Natural killer cell (primary cell): ENCODE results near the gene HDAC8. TPM values are rescaled to one million over a fixed set of nuclear protein-coding genes. Genes with fewer than 3 reads are reported as not detected.

Experiments used
- ATAC-seq, 3 donors: fragments of 150-1000 bp in 2 of 3; fragments of 200-7000 bp in 1 of 3; cut with Tn5 transposase; 1 replicate in 1 of 3; 2 replicates in 2 of 3; pipeline ENCODE4 v1.10.0; 2021; ENCODE audit warnings: mild to moderate bottlenecking in 2 of 3, moderate library complexity in 2 of 3
- DNase-seq, 2 donors: peaks; one replicate each; pipeline versions ENCODE4 v3.0.0 to v3.0.0-alpha.2; 2013 to 2021; ENCODE audit warnings: mixed read lengths in 1 of 2
- H3K27ac ChIP-seq: one replicate; pipeline ENCODE4 v1.5.1; 2013; ENCODE audit warnings: mild to moderate bottlenecking, low read length
- H3K27me3 ChIP-seq: one replicate; pipeline ENCODE4 v1.6.1; 2013; ENCODE audit warnings: low read length; ENCODE audit not compliant: control insufficient read depth, insufficient read depth
- H3K36me3 ChIP-seq: one replicate; pipeline ENCODE4 v1.6.1; 2013; ENCODE audit warnings: low read length; ENCODE audit not compliant: control insufficient read depth, insufficient read depth
- H3K4me1 ChIP-seq: one replicate; pipeline ENCODE4 v1.6.1; 2013; ENCODE audit warnings: low read length; ENCODE audit not compliant: control insufficient read depth, insufficient read depth
- H3K4me3 ChIP-seq: one replicate; pipeline ENCODE4 v1.5.1; 2013; ENCODE audit warnings: low read length
- H3K9me3 ChIP-seq: one replicate; pipeline ENCODE4 v1.6.1; 2013; ENCODE audit warnings: low read length; ENCODE audit not compliant: control insufficient read depth, insufficient read depth
- H3K27ac Mint-ChIP-seq, 2 donors: one replicate each; pipeline ENCODE4 v1.8.0; 2022; ENCODE audit warnings: mild to moderate bottlenecking in 2 of 2, mixed read lengths in 2 of 2, moderate library complexity in 1 of 2
- H3K27me3 Mint-ChIP-seq, 2 donors: one replicate each; pipeline ENCODE4 v1.8.0; 2022; ENCODE audit warnings: low read depth in 2 of 2, mixed read lengths in 2 of 2
- H3K36me3 Mint-ChIP-seq: one replicate; pipeline ENCODE4 v1.8.0; 2022; ENCODE audit warnings: mixed read lengths
- H3K4me1 Mint-ChIP-seq, 2 donors: one replicate each; pipeline ENCODE4 v1.8.0; 2022; ENCODE audit warnings: mixed read lengths in 2 of 2
- H3K4me3 Mint-ChIP-seq: one replicate; pipeline ENCODE4 v1.8.0; 2022; ENCODE audit warnings: mild to moderate bottlenecking, moderate library complexity, mixed read lengths
- H3K9me3 Mint-ChIP-seq, 2 donors: one replicate each; pipeline ENCODE4 v1.8.0; 2022; ENCODE audit warnings: mixed read lengths in 2 of 2
- WGBS: methylation state at CpG from one replicate; pipeline ENCODE4 v1.1.7; 2013; ENCODE audit warnings: missing lambda C conversion rate; ENCODE audit not compliant: insufficient coverage; 5-methylcytosine and 5-hydroxymethylcytosine counted together
- intact Hi-C: fragments of 100-400 bp; cut with micrococcal nuclease; formaldehyde crosslinking; loops from one replicate; pipeline ENCODE4 v1.14.2; 2022
- total RNA-seq, 4 donors: library from RNA; stranded (reverse); fragments of 120-200 nt in 1 of 4; gene quantifications; one replicate each; pipeline versions ENCODE4 v1.2.3 to v1.2.4, GENCODE V29; 2013 to 2022
- TF ChIP-seq, protein P1 (sequence below): fragments of 200-600 bp; IDR thresholded peaks from one replicate; pipeline ENCODE4 v1.8.0; 2022; ENCODE audit warnings: antibody characterized with exemption

Gene HDAC8
- total RNA-seq, 3 donors from 2014 or later (not counting 1 experiment from before 2014, with no cell fraction given): 24.3 to 30.4 (median 26.6) TPM

DNA sequence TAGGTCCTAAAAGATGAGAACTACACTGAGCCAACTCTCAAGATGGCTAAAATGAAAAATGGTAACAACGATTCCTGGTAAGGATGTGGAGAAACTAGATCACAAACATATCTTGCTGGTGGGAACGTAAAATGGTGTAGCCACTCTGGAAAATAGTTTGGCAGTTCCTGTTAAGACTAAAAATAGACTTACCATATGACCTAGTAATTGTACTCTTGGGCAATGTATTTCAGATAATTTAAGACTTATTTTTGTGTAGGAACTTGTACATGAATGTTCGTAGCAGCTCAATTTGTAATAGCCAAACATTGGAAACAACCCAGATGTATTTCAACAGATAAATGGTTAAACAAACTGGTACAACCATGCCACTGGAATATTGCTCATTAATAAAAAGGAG is 106.2 kb downstream of the HDAC8 start:
- ATAC-seq (no peak), DNase-seq (no peak)
- Histone ChIP-seq H3K9me3 (no peaks in the 10 kb centered on the region), H3K36me3 (peaks cover 5% of the 10 kb centered on the region), H3K27ac (no peak overlapping the region), H3K27me3 (no peaks in the 10 kb centered on the region), H3K4me3 (no peak overlapping the region), H3K4me1 (no peaks in the 10 kb centered on the region)
- H3K27ac Mint-ChIP-seq: no peak overlapping the region
- 100% methylated on average over 1 of the region's 3 CpGs for WGBS
- H3K27me3 Mint-ChIP-seq: no peaks in the 10 kb centered on the region
- no peaks in the 10 kb centered on the region for H3K4me1 Mint-ChIP-seq
- intact Hi-C loops: no loop called here
- TF ChIP-seq, protein P1, sequence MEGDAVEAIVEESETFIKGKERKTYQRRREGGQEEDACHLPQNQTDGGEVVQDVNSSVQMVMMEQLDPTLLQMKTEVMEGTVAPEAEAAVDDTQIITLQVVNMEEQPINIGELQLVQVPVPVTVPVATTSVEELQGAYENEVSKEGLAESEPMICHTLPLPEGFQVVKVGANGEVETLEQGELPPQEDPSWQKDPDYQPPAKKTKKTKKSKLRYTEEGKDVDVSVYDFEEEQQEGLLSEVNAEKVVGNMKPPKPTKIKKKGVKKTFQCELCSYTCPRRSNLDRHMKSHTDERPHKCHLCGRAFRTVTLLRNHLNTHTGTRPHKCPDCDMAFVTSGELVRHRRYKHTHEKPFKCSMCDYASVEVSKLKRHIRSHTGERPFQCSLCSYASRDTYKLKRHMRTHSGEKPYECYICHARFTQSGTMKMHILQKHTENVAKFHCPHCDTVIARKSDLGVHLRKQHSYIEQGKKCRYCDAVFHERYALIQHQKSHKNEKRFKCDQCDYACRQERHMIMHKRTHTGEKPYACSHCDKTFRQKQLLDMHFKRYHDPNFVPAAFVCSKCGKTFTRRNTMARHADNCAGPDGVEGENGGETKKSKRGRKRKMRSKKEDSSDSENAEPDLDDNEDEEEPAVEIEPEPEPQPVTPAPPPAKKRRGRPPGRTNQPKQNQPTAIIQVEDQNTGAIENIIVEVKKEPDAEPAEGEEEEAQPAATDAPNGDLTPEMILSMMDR: no peak
- no peaks in the 10 kb centered on the region for H3K36me3 Mint-ChIP-seq
- H3K4me3 Mint-ChIP-seq: no peak overlapping the region
- H3K9me3 Mint-ChIP-seq: no peaks in the 10 kb centered on the region

DNA sequence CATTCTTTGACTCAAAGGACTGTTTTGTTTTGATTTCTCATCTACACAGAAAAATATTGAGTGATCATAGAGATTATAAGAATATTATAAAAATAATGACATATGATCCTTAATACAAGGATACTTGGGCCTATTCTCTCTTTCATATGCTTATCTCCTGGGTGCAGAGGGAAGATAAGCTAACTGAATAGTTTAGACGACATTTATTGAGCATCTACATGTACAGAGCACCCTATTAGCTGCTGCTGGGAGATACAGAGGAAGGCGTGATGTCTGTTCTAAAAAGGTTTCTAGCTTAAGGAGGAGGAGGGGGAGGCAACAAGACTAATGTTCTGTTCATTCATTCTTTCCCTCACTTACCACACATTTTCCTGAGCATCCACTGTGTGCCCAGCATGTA is 106.8 kb downstream of the HDAC8 start:
- no peak for ATAC-seq
- H3K4me3 ChIP-seq: no peak overlapping the region
- no peaks in the 10 kb centered on the region for H3K4me1 ChIP-seq
- no peaks in the 10 kb centered on the region for H3K27me3 Mint-ChIP-seq
- no peak overlapping the region for H3K4me3 Mint-ChIP-seq
- peaks cover 5% of the 10 kb centered on the region for H3K36me3 ChIP-seq
- TF ChIP-seq, protein P1: no peak
- 100% methylated on average over 1 of the region's 2 CpGs for WGBS
- no peaks in the 10 kb centered on the region for H3K9me3 ChIP-seq
- H3K36me3 Mint-ChIP-seq: no peaks in the 10 kb centered on the region
- no peak overlapping the region for H3K27ac Mint-ChIP-seq
- H3K27ac ChIP-seq: no peak overlapping the region
- no peak for DNase-seq
- no peaks in the 10 kb centered on the region for H3K9me3 Mint-ChIP-seq
- no peaks in the 10 kb centered on the region for H3K4me1 Mint-ChIP-seq
- intact Hi-C loops: no loop called here
- H3K27me3 ChIP-seq: no peaks in the 10 kb centered on the region

DNA sequence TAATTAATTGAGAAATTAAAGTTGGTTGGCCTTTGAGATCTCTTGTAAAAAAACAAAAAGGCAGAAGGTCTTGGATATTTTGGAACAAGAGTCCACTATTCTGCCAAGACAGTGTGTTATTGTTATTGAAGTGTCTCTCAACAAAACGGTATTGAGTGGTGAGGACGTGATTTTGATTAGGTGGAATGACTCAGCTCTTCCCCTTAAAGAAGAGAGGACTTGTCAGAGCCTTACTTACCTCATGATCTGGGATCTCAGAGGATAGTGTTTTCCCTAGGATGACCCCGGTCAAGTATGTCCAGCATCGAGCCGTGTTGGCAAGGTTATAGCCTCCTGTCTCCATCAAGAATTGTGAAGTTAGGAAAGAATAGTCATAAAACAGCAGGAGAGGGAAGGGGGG is 110.9 kb downstream of the HDAC8 start:
- DNase-seq: no peak
- Mint-ChIP-seq H3K4me3 (no peak overlapping the region), H3K27ac (no peak overlapping the region), H3K4me1 (no peaks in the 10 kb centered on the region), H3K36me3 (no peaks in the 10 kb centered on the region), H3K9me3 (no peaks in the 10 kb centered on the region), H3K27me3 (no peaks in the 10 kb centered on the region)
- 80% methylated on average over 2 of the region's 5 CpGs for WGBS
- ATAC-seq: no peak
- intact Hi-C loops: no loop called here
- H3K27me3 ChIP-seq: no peaks in the 10 kb centered on the region
- no peak overlapping the region for H3K4me3 ChIP-seq
- TF ChIP-seq, protein P1: no peak
- H3K36me3 ChIP-seq: peaks cover 5% of the 10 kb centered on the region
- no peak overlapping the region for H3K27ac ChIP-seq
- no peaks in the 10 kb centered on the region for H3K9me3 ChIP-seq
- no peaks in the 10 kb centered on the region for H3K4me1 ChIP-seq

DNA sequence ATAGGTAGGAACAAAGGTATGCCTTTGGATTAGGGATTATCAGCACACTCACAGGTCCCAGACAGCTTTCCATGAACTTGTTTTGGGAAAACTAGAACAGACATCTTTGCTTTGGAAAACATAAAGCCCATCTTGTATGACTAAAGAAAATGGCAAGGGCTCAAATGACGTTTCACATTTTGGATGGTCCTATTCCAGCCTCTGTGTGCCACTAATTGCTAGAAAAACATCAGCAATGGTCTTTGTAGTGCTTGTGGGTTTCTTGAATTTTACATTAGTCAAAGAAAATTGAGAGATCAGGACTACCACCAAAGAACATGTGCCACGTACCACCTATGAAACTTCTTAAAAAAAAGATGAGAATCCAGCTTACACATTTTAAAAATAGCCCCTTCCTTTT is 111.4 kb downstream of the HDAC8 start:
- intact Hi-C loops: no loop called here
- Mint-ChIP-seq H3K36me3 (no peaks in the 10 kb centered on the region), H3K9me3 (no peaks in the 10 kb centered on the region), H3K4me1 (no peaks in the 10 kb centered on the region), H3K27ac (no peak overlapping the region), H3K4me3 (no peak overlapping the region), H3K27me3 (no peaks in the 10 kb centered on the region)
- 86% methylated on average over 1 of the region's 2 CpGs for WGBS
- ATAC-seq (no peak), DNase-seq (no peak)
- no peaks in the 10 kb centered on the region for H3K9me3 ChIP-seq
- TF ChIP-seq, protein P1: no peak
- no peak overlapping the region for H3K4me3 ChIP-seq
- no peaks in the 10 kb centered on the region for H3K4me1 ChIP-seq
- no peak overlapping the region for H3K27ac ChIP-seq
- H3K36me3 ChIP-seq: peaks cover 5% of the 10 kb centered on the region
- H3K27me3 ChIP-seq: no peaks in the 10 kb centered on the region
